ENCODE data around the gene CELF4.

GRCh38 chr18:37578182-37578678, 12.6 kb upstream of the CELF4 start:
- TF ChIP-seq ZNF687 (IDR thresholded peaks at IDR 0.05) (no peak), ZNF274 (IDR thresholded peaks at IDR 0.05; ENCODE audit: insufficient read depth, insufficient read length) (no peak), CBX5 (IDR thresholded peaks at IDR 0.05; ENCODE audit: low read depth) (no peak), IKZF2 (IDR thresholded peaks at IDR 0.05) (no peak)
- TF ChIP-seq, protein P1, sequence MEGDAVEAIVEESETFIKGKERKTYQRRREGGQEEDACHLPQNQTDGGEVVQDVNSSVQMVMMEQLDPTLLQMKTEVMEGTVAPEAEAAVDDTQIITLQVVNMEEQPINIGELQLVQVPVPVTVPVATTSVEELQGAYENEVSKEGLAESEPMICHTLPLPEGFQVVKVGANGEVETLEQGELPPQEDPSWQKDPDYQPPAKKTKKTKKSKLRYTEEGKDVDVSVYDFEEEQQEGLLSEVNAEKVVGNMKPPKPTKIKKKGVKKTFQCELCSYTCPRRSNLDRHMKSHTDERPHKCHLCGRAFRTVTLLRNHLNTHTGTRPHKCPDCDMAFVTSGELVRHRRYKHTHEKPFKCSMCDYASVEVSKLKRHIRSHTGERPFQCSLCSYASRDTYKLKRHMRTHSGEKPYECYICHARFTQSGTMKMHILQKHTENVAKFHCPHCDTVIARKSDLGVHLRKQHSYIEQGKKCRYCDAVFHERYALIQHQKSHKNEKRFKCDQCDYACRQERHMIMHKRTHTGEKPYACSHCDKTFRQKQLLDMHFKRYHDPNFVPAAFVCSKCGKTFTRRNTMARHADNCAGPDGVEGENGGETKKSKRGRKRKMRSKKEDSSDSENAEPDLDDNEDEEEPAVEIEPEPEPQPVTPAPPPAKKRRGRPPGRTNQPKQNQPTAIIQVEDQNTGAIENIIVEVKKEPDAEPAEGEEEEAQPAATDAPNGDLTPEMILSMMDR (IDR thresholded peaks at IDR 0.05 in 2 of 3, conservative IDR thresholded peaks at IDR 0.05 in 1 of 3; ENCODE audit: control insufficient read depth in 2 of 3, extremely low read depth in 1 of 3, insufficient read depth in 1 of 3, low read depth in 3 of 3, low read length in 3 of 3): no peak
- TF ChIP-seq, protein P2, sequence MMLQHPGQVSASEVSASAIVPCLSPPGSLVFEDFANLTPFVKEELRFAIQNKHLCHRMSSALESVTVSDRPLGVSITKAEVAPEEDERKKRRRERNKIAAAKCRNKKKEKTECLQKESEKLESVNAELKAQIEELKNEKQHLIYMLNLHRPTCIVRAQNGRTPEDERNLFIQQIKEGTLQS (IDR thresholded peaks at IDR 0.05; ENCODE audit: borderline replicate concordance, extremely low read depth, low read depth, low read length): no peak

Measured in GM12878 (cell line).